DOHH2 (cell line): ENCODE results near the gene ANKRD33.

Source experiments
- H3F3A ChIP-seq: fragments of 200-600 bp; sonication (generic), shearing (Covaris generic); 2 replicates; pipeline ENCODE4 v1.6.0; 2016; ENCODE audit warnings: antibody characterized with exemption, mild to moderate bottlenecking; ENCODE audit not compliant: control insufficient read depth, insufficient read depth
- H3K27ac ChIP-seq: fragments of 200-600 bp; sonication (generic); 2 replicates; pipeline ENCODE4 v1.5.1; 2014; ENCODE audit warnings: low read depth, mild to moderate bottlenecking, low read length, moderate library complexity
- H3K27me3 ChIP-seq: fragments of 200-600 bp; sonication (generic); 2 replicates; pipeline ENCODE4 v1.6.1; 2014; ENCODE audit warnings: mild to moderate bottlenecking, low read length, mixed read lengths; ENCODE audit not compliant: control insufficient read depth
- H3K36me3 ChIP-seq: fragments of 200-600 bp; sonication (generic); 2 replicates; pipeline ENCODE4 v1.6.1; 2014; ENCODE audit warnings: mild to moderate bottlenecking, low read length, moderate library complexity, mixed read lengths; ENCODE audit not compliant: control insufficient read depth
- H3K4me1 ChIP-seq: fragments of 200-600 bp; sonication (generic); 2 replicates; pipeline ENCODE4 v1.6.1; 2014; ENCODE audit warnings: mild to moderate bottlenecking, low read length, mixed read lengths; ENCODE audit not compliant: control insufficient read depth
- H3K4me2 ChIP-seq: fragments of 200-600 bp; sonication (generic); 2 replicates; pipeline ENCODE4 v1.6.0; 2014; ENCODE audit warnings: mild to moderate bottlenecking, low read length, moderate library complexity
- H3K4me3 ChIP-seq: fragments of 200-600 bp; sonication (generic); 2 replicates; pipeline ENCODE4 v1.5.1; 2014; ENCODE audit warnings: mild to moderate bottlenecking, low read length, mixed read lengths
- H3K79me2 ChIP-seq: fragments of 200-600 bp; sonication (generic); 2 replicates; pipeline ENCODE4 v1.6.1; 2014; ENCODE audit warnings: mild to moderate bottlenecking, low read length, mixed read lengths; ENCODE audit not compliant: control insufficient read depth
- H3K9me2 ChIP-seq: fragments of 200-600 bp; sonication (generic); replicated peaks from 2 replicates; pipeline ENCODE4 v1.6.1; 2014; ENCODE audit warnings: mild to moderate bottlenecking, low read length, mixed read lengths; ENCODE audit not compliant: control insufficient read depth
- H3K9me3 ChIP-seq: fragments of 200-600 bp; sonication (generic); 2 replicates; pipeline ENCODE4 v1.6.1; 2014; ENCODE audit warnings: antibody characterized with exemption, low read length, mixed read lengths; ENCODE audit not compliant: control insufficient read depth, insufficient read depth
- H4K20me1 ChIP-seq: fragments of 200-600 bp; sonication (generic); 2 replicates; pipeline ENCODE4 v1.6.0; 2014; ENCODE audit warnings: low read depth, mild to moderate bottlenecking, antibody characterized with exemption, low read length, moderate library complexity; ENCODE audit not compliant: control insufficient read depth, insufficient read depth
- CTCF ChIP-seq: fragments of 200-600 bp; sonication (generic); IDR thresholded peaks from one replicate; pipeline ENCODE4 v1.5.1; 2014; ENCODE audit warnings: antibody characterized with exemption, mild to moderate bottlenecking, low read depth, low read length; ENCODE audit not compliant: poor library complexity, severe bottlenecking
- EZH2phosphoT487 ChIP-seq: fragments of 200-600 bp; sonication (generic); IDR thresholded peaks from 2 replicates; pipeline ENCODE4 v1.6.1; 2017; ENCODE audit warnings: borderline replicate concordance, mild to moderate bottlenecking, antibody characterized with exemption, low read length, moderate library complexity, mixed read lengths

The ANKRD33 gene

GRCh38 chr12:51913071-51914033, 25.4 kb downstream of the ANKRD33 start:
- peaks cover 3% of the 10 kb centered on the region; the same call in 1 of the 2 replicates for H3K27me3 ChIP-seq
- H3K4me1 ChIP-seq, result no peaks in the 10 kb centered on the region
- no peaks in the 10 kb centered on the region for H3F3A ChIP-seq
- no peaks in the 10 kb centered on the region for H3K9me3 ChIP-seq
- H3K79me2 ChIP-seq, result no peaks in the 10 kb centered on the region
- no peaks in the 10 kb centered on the region for H3K36me3 ChIP-seq
- no peak overlapping the region for H3K4me3 ChIP-seq
- no peaks in the 10 kb centered on the region for H3K9me2 ChIP-seq
- H3K4me2 ChIP-seq, result no peak overlapping the region
- TF ChIP-seq EZH2phosphoT487 (no peak), CTCF (peak; percentile 47)
- H3K27ac ChIP-seq, result no peak overlapping the region
- H4K20me1 ChIP-seq, result no peaks in the 10 kb centered on the region

GRCh38 chr12:51914034-51914923, 26.4 kb downstream of the ANKRD33 start:
- no peak for TF ChIP-seq EZH2phosphoT487
- no peak for TF ChIP-seq CTCF
- peaks cover 3% of the 10 kb centered on the region; the same call in 1 of the 2 replicates for H3K27me3 ChIP-seq
- H3K79me2 ChIP-seq, result no peaks in the 10 kb centered on the region
- H3K4me2 ChIP-seq, result no peak overlapping the region
- H3K4me1 ChIP-seq, result no peaks in the 10 kb centered on the region
- no peak overlapping the region for H3K4me3 ChIP-seq
- H3K36me3 ChIP-seq, result no peaks in the 10 kb centered on the region
- no peak overlapping the region for H3K27ac ChIP-seq
- no peaks in the 10 kb centered on the region for H3F3A ChIP-seq
- no peaks in the 10 kb centered on the region for H4K20me1 ChIP-seq
- no peaks in the 10 kb centered on the region for H3K9me2 ChIP-seq
- no peaks in the 10 kb centered on the region for H3K9me3 ChIP-seq

GRCh38 chr12:51915003-51915625, 27.2 kb downstream of the ANKRD33 start:
- no peak overlapping the region for H3K27ac ChIP-seq
- H3K27me3 ChIP-seq, result peaks cover 1% of the 10 kb centered on the region; the same call in 1 of the 2 replicates
- no peaks in the 10 kb centered on the region for H3K4me1 ChIP-seq
- H3K4me3 ChIP-seq, result no peak overlapping the region
- H3K4me2 ChIP-seq, result no peak overlapping the region
- no peaks in the 10 kb centered on the region for H4K20me1 ChIP-seq
- H3F3A ChIP-seq, result no peaks in the 10 kb centered on the region
- no peaks in the 10 kb centered on the region for H3K9me2 ChIP-seq
- no peaks in the 10 kb centered on the region for H3K36me3 ChIP-seq
- H3K79me2 ChIP-seq, result no peaks in the 10 kb centered on the region
- H3K9me3 ChIP-seq, result no peaks in the 10 kb centered on the region
- TF ChIP-seq EZH2phosphoT487 (no peak), CTCF (no peak)
